Small intestine (tissue), 7 donors: Measurements from ENCODE around the gene SEM1. TPM values are rescaled to one million over a fixed set of nuclear protein-coding genes. Genes with fewer than 3 reads are reported as not detected.
"Not testable (repeated sequence)": the region's sequence is repeated elsewhere in the genome, so short reads cannot be mapped to it uniquely, and the experiment has no call there.

Source experiments
- DNase-seq, 2 donors: peaks; one replicate each; pipeline versions ENCODE4 v3.0.0 to v3.0.0-alpha.2; 2013
- FAIRE-seq: peaks from 2 replicates; lab custom pipeline; 2012; peaks lifted over from hg19 to GRCh38; lab: Jason Lieb, UNC
- H3K27ac ChIP-seq, 3 donors: one replicate each; pipeline ENCODE4 v1.5.1; 2013; ENCODE audit warnings: low read length in 2 of 3, mild to moderate bottlenecking in 2 of 3, control low read depth in 1 of 3, inconsistent platforms in 1 of 3, low read depth in 1 of 3, moderate library complexity in 1 of 3
- H3K27me3 ChIP-seq, 3 donors: one replicate each; pipeline ENCODE4 v1.6.1; 2013; ENCODE audit warnings: low read length in 3 of 3, inconsistent platforms in 1 of 3; ENCODE audit not compliant: control insufficient read depth in 3 of 3, insufficient read depth in 3 of 3
- H3K36me3 ChIP-seq, 3 donors: one replicate each; pipeline ENCODE4 v1.6.1; 2013; ENCODE audit warnings: low read length in 3 of 3, inconsistent platforms in 1 of 3, low read depth in 1 of 3, mild to moderate bottlenecking in 1 of 3, moderate library complexity in 1 of 3; ENCODE audit not compliant: control insufficient read depth in 3 of 3, insufficient read depth in 2 of 3
- H3K4me1 ChIP-seq, 3 donors: one replicate each; pipeline ENCODE4 v1.6.1; 2013; ENCODE audit warnings: low read length in 2 of 3, inconsistent platforms in 1 of 3, low read depth in 1 of 3, mild to moderate bottlenecking in 1 of 3, moderate library complexity in 1 of 3; ENCODE audit not compliant: control insufficient read depth in 3 of 3, insufficient read depth in 2 of 3
- H3K4me3 ChIP-seq, 3 donors: one replicate each; pipeline ENCODE4 v1.5.1; 2013; ENCODE audit warnings: low read length in 3 of 3, control low read depth in 1 of 3, inconsistent platforms in 1 of 3, low read depth in 1 of 3, mild to moderate bottlenecking in 1 of 3, moderate library complexity in 1 of 3
- H3K9me3 ChIP-seq, 2 donors: one replicate each; pipeline ENCODE4 v1.6.1; 2013; ENCODE audit warnings: low read depth in 1 of 2, low read length in 1 of 2; ENCODE audit not compliant: control insufficient read depth in 2 of 2, insufficient read depth in 1 of 2
- WGBS, 3 donors: extraction: QIAGEN DNeasy Blood & Tissue Kit; methylation state at CpG; one replicate each; pipeline ENCODE4 v1.1.7; 2013; 5-methylcytosine and 5-hydroxymethylcytosine counted together
- polyA plus RNA-seq, 4 donors: library from polyadenylated mRNA; stranded (reverse) in 3 of 4; unstranded in 1 of 4; fragments of 200-250 nt in 3 of 4; fragments of 120-200 nt in 1 of 4; gene quantifications; one replicate each; pipeline versions ENCODE4 v1.2.1 to v1.2.3, GENCODE V29; 2013
- donor health status: healthy with polysubstance abuse.
- donor health status: control.
- donor health status: control.
- donor health status: Bipolar disorder and iron deficiency.
- donor health status: healthy.

SEM1 gene
- polyA plus RNA-seq, 4 donors: 84.6 to 174 (median 100) TPM

GRCh38 chr7:96738705-96739104, 29.1 kb upstream of the SEM1 start:
- Histone ChIP-seq H3K36me3 (no peaks in the 10 kb centered on the region), H3K4me1 (no peaks in the 10 kb centered on the region), H3K27me3 (peaks cover 0 to 4% (median 3%) of the 10 kb centered on the region in 3 donors), H3K4me3 (no peak overlapping the region), H3K9me3 (no peaks in the 10 kb centered on the region), H3K27ac (no peak overlapping the region)
- DNase-seq: no peak
- FAIRE-seq: no peak
- WGBS, 3 donors: 82 to 86% (median 84%) methylated on average over 2 of the region's 2 CpGs

DNA sequence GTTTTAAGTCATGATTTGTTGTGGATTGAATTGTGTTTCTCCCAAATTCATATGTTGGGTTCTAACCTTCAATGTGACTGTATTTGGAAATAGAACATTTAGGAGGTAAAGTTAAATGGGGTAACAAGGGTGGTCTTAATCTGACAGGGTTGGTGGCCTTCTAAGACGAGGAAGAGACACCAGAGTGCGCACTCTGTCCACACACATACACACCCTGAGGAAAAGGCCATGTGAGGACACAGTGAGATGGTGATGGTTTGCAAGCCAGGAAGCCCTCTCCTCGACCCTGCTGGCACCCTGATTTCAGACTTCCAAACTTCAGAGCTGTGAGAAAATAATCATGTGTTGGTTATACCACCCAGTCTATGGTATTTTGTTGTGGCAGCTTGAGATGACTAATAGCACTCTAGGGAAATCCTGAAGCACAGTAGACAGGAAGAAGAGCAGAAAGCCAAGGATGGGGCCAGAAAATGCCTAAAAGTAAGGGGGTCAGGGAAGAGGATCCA, 28.0 kb upstream of the SEM1 start:
- DNase-seq (no peak), FAIRE-seq (no peak)
- Histone ChIP-seq H3K27me3 (peaks cover 0 to 3% (median 0%) of the 10 kb centered on the region in 3 donors), H3K27ac (no peak overlapping the region), H3K9me3 (no peaks in the 10 kb centered on the region), H3K4me1 (no peaks in the 10 kb centered on the region), H3K4me3 (no peak overlapping the region), H3K36me3 (no peaks in the 10 kb centered on the region)
- WGBS, 3 donors: 49 to 61% (median 52%) methylated on average over 3 of the region's 3 CpGs

DNA sequence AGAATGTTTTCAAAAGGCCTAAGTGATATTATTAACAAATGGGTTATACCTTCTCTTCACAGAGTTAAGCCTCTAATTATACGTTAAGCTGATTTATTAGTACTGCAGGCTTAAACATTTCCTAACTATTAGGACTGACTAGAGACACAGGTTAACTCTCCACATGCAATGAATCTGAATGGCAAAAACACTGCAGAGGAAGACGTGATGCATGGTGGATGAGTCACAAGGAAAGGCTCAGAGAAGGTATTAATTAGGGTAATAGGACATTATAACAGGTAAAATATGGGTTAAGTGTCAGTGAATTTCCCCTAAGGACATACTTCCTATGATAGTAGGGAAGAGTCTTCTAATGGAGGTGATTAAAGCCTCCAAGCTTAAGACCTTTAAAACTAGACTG, 24.7 kb upstream of the SEM1 start:
- no peak for FAIRE-seq
- H3K27ac ChIP-seq: no peak overlapping the region
- H3K36me3 ChIP-seq: no peaks in the 10 kb centered on the region
- no peak overlapping the region for H3K4me3 ChIP-seq
- no peaks in the 10 kb centered on the region for H3K4me1 ChIP-seq
- 52 to 63% (median 59%) methylated on average over 2 of the region's 2 CpGs for WGBS, 3 donors
- no peaks in the 10 kb centered on the region for H3K9me3 ChIP-seq
- DNase-seq: no peak
- no peaks in the 10 kb centered on the region for H3K27me3 ChIP-seq

DNA sequence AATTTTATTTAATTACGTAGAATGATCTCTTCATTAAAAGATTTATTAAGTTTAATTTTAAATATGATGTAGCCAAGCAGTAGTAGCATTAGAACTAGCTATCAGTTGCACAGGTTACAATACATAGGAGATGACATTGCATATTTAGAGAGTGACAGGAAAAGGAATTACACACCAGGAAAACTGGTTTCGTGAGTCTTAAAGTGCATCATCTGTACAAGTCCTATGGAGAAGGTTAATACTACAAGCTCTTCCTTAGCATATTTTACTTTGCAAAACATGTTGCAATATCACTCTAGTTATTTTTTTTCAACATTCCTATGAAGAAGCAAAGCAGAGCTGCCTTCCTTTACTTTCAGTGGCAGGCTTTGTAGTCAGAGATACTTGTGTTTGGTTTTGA, 20.2 kb upstream of the SEM1 start:
- WGBS, 3 donors: 85 to 92% (median 90%) methylated on average over 2 of the region's 2 CpGs
- Histone ChIP-seq H3K36me3 (no peaks in the 10 kb centered on the region), H3K27me3 (no peaks in the 10 kb centered on the region), H3K4me3 (no peak overlapping the region), H3K27ac (no peak overlapping the region), H3K4me1 (no peaks in the 10 kb centered on the region), H3K9me3 (no peaks in the 10 kb centered on the region)
- FAIRE-seq (no peak), DNase-seq (no peak)

DNA sequence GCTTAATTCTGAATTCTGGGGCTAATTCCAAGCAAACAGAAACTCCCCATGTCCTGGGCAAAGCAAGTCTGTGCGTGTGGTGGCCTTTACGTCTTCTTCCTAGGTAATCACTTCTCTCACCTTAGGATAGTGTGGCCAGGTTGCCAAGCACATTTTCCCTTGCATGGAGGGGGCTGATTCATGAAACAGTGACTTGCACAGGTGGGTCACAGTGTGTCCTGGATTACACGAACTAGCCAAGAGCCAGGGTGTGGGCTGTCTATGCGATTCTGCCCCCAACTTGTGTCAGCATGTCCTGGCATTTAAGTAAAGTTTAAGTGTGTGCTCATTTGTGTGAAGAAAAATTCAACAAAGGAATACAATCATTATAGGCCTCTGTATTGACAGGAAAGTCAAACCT, 18.5 kb upstream of the SEM1 start:
- WGBS, 3 donors: 80 to 89% (median 89%) methylated on average over 4 of the region's 4 CpGs
- H3K27ac ChIP-seq: no peak overlapping the region
- H3K4me3 ChIP-seq: no peak overlapping the region
- no peaks in the 10 kb centered on the region for H3K36me3 ChIP-seq
- H3K4me1 ChIP-seq: no peaks in the 10 kb centered on the region
- H3K27me3 ChIP-seq: peaks cover 0 to 2% (median 0%) of the 10 kb centered on the region in 3 donors
- no peak for DNase-seq
- H3K9me3 ChIP-seq: no peaks in the 10 kb centered on the region
- FAIRE-seq: no peak

DNA sequence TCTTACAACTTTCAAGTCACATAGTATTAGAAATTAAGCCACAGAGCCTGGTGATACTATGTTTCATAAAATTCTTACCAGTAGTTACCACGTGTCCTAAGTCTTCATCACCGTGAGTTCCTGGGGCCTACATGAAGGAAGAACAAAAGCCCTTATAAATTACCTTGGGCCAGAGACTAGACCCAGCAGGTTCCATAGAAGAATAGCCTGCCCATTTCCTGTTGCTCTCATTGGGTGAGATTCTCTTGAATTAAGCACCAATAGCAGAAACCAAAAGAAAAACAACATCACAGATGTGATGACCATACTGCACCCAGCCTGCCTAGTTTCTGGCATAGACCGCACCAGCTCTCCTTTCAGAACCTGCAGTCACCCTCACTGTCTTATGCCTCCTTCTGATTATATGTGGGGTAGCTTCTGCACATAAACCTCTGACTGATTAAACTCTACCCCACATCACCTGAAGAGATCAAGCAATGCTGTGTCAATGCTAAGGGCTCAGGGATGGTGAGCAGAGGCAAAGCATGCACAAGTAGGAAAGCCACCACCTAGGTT, 18.0 kb upstream of the SEM1 start:
- 82 to 88% (median 82%) methylated on average over 3 of the region's 3 CpGs for WGBS, 3 donors

DNA sequence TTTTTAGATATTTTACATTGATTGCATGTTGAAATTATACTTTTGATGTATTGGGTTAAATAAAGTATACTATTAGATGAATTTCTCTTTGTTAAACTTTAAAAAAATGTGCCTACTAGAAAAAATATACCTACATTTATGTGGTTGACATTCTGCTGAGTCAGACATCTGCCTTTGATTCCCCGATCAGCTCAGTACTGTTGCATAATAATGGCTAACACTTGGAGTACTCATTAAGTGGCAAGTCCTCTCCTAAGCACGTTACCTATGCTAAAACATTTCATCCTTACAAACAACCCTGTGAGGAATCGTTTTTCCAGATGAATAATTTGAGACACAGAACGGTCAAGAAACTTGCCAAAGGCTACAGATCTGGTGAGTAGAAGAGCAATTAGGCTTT, 14.0 kb upstream of the SEM1 start:
- H3K9me3 ChIP-seq: no peaks in the 10 kb centered on the region

More for the DNA sequence above, 18.0 kb upstream of the SEM1 start:
- FAIRE-seq (no peak), DNase-seq (no peak)
- Histone ChIP-seq H3K36me3 (no peaks in the 10 kb centered on the region), H3K27me3 (peaks cover 0 to 2% (median 0%) of the 10 kb centered on the region in 3 donors), H3K4me1 (no peaks in the 10 kb centered on the region), H3K4me3 (no peak overlapping the region), H3K27ac (no peak overlapping the region), H3K9me3 (no peaks in the 10 kb centered on the region)

GRCh38 chr7:96722928-96723327, 13.3 kb upstream of the SEM1 start:
- H3K27ac ChIP-seq, H3K36me3 ChIP-seq, H3K27me3 ChIP-seq, H3K4me1 ChIP-seq, H3K9me3 ChIP-seq, DNase-seq, H3K4me3 ChIP-seq, FAIRE-seq: not testable (repeated sequence)
- WGBS, 3 donors: 74 to 93% (median 82%) methylated on average over 2 of the region's 2 CpGs

More for the DNA sequence above, 14.0 kb upstream of the SEM1 start:
- H3K27me3 ChIP-seq: peaks cover 0 to 5% (median 2%) of the 10 kb centered on the region in 3 donors
- H3K4me3 ChIP-seq: no peak overlapping the region
- FAIRE-seq (no peak), DNase-seq (no peak)
- WGBS, 3 donors: 35 to 43% (median 40%) methylated on average over 4 of the region's 4 CpGs
- H3K36me3 ChIP-seq: no peaks in the 10 kb centered on the region
- H3K27ac ChIP-seq: no peak overlapping the region
- no peaks in the 10 kb centered on the region for H3K4me1 ChIP-seq

GRCh38 chr7:96720843-96721242, 11.2 kb upstream of the SEM1 start:
- FAIRE-seq (no peak), DNase-seq (no peak)

More at GRCh38 chr7:96720843-96721242, 11.2 kb upstream of the SEM1 start:
- Histone ChIP-seq H3K9me3 (no peaks in the 10 kb centered on the region), H3K27ac (no peak overlapping the region), H3K4me3 (no peak overlapping the region), H3K4me1 (no peaks in the 10 kb centered on the region), H3K36me3 (no peaks in the 10 kb centered on the region), H3K27me3 (peaks cover 0 to 5% (median 2%) of the 10 kb centered on the region in 3 donors)
- 23 to 44% (median 34%) methylated on average over 2 of the region's 2 CpGs for WGBS, 3 donors
